GM18858 (cell line): ENCODE measurements around the gene ARHGEF39.

ENCODE experiments used
- ATAC-seq: cut with Tn5 transposase; IDR thresholded peaks from one replicate; pipeline ENCODE4 v1.9.1; 2021; ENCODE audit not compliant: unreplicated experiment

The ARHGEF39 gene

GRCh38 chr9:35679091-35679490 lies 14.1 kb upstream of the ARHGEF39 start:
- ATAC-seq = no peak

- ATAC-seq = no peak
Measured at GRCh38 chr9:35675732-35676392, 10.9 kb upstream of the ARHGEF39 start.

GRCh38 chr9:35675204-35675603 lies 10.2 kb upstream of the ARHGEF39 start:
- ATAC-seq = no peak

- no peak for ATAC-seq
Measured at GRCh38 chr9:35674025-35674361, 9.0 kb upstream of the ARHGEF39 start.

GRCh38 chr9:35673132-35674024 lies 8.4 kb upstream of the ARHGEF39 start, which contains the start of gene CA9:
Gene CA9, plus strand, starts transcription at chr9:35673928. Its CDS starts 32 bp downstream, at chr9:35673960.
- ATAC-seq = no peak

GRCh38 chr9:35669331-35670145 lies 4.5 kb upstream of the ARHGEF39 start:
- no peak for ATAC-seq

- ATAC-seq = no peak
Measured at GRCh38 chr9:35667939-35668338, 2.9 kb upstream of the ARHGEF39 start.

GRCh38 chr9:35666549-35666948 lies 1.6 kb upstream of the ARHGEF39 start:
- no peak for ATAC-seq

GRCh38 chr9:35666045-35666444 lies 1.1 kb upstream of the ARHGEF39 start:
- ATAC-seq = no peak

- ATAC-seq = no peak
Measured at GRCh38 chr9:35665471-35665818, 450 bp upstream of the ARHGEF39 start.

GRCh38 chr9:35662437-35662836 lies 2.6 kb downstream of the ARHGEF39 start:
- no peak for ATAC-seq

- no peak for ATAC-seq
Measured at GRCh38 chr9:35661756-35662350, 3.1 kb downstream of the ARHGEF39 start.

- ATAC-seq = no peak
Measured at GRCh38 chr9:35660966-35661415, 4.0 kb downstream of the ARHGEF39 start.

GRCh38 chr9:35659340-35659739 lies 5.7 kb downstream of the ARHGEF39 start:
- no peak for ATAC-seq

GRCh38 chr9:35658968-35659220 lies 6.1 kb downstream of the ARHGEF39 start:
- ATAC-seq = no peak

GRCh38 chr9:35658137-35658967 lies 6.6 kb downstream of the ARHGEF39 start, which contains the start of gene CCDC107:
Gene CCDC107, plus strand, starts transcription at chr9:35658292. Its CDS starts 88 bp downstream, at chr9:35658380.
- ATAC-seq = peak; percentile 41

- peak; percentile 80 for ATAC-seq
Measured at GRCh38 chr9:35657546-35658136, 7.4 kb downstream of the ARHGEF39 start, which contains the start of gene RMRP. Gene RMRP, minus strand, starts transcription at chr9:35658019.

- ATAC-seq = no peak
Measured at GRCh38 chr9:35656831-35657545, 8.0 kb downstream of the ARHGEF39 start.

- no peak for ATAC-seq
Measured at GRCh38 chr9:35656348-35656747, 8.6 kb downstream of the ARHGEF39 start.
